HepG2 (cell line): ENCODE results near the gene BBOF1. TPM values are rescaled to one million over a fixed set of nuclear protein-coding genes. Genes with fewer than 3 reads are reported as not detected.
A peak's percentile ranks its signal among the peaks of the same experiment; 100 is the strongest.

Experiments used
- CERS6 ChIP-seq: sonication (generic); formaldehyde crosslinking; IDR thresholded peaks from 2 replicates; pipeline ENCODE4 v1.5.0; 2020; ENCODE audit warnings: missing genetic modification reagents
- CHD2 ChIP-seq: IDR thresholded peaks from 2 replicates; pipeline ENCODE4 v1.6.1; 2011; ENCODE audit warnings: low read depth, low read length, improper control_type of control experiment
- DDIT3 ChIP-seq: sonication (generic); formaldehyde crosslinking; IDR thresholded peaks from 2 replicates; pipeline ENCODE4 v1.4.0; 2020; ENCODE audit warnings: mild to moderate bottlenecking, missing genetic modification reagents
- GPN1 ChIP-seq: sonication (generic); formaldehyde crosslinking; IDR thresholded peaks from 2 replicates; pipeline ENCODE4 v1.5.1; 2020; ENCODE audit warnings: missing genetic modification reagents, borderline replicate concordance
- PLRG1 ChIP-seq: fragments of 450-650 bp; conservative IDR thresholded peaks from 2 replicates; pipeline ENCODE4 v1.6.1; 2016
- STAT6 ChIP-seq: sonication (generic); formaldehyde crosslinking; IDR thresholded peaks from 2 replicates; pipeline ENCODE4 v1.4.0; 2020; ENCODE audit warnings: missing genetic modification reagents, mild to moderate bottlenecking, borderline replicate concordance
- ZBTB1 ChIP-seq: sonication (generic); formaldehyde crosslinking; IDR thresholded peaks from 2 replicates; pipeline ENCODE4 v1.4.0; 2020; ENCODE audit warnings: missing genetic modification reagents, borderline replicate concordance
- ZKSCAN1 ChIP-seq: fragments of 150-350 bp; IDR thresholded peaks from 2 replicates; pipeline ENCODE4 v1.6.1; 2014; ENCODE audit warnings: low read length
- ZNF354B ChIP-seq: sonication (generic); formaldehyde crosslinking; IDR thresholded peaks from 2 replicates; pipeline ENCODE4 v1.8.0; 2022; ENCODE audit warnings: mild to moderate bottlenecking, missing genetic modification reagents
- ZNF564 ChIP-seq: sonication (generic); formaldehyde crosslinking; IDR thresholded peaks from 2 replicates; pipeline ENCODE4 v1.8.1; 2023; ENCODE audit warnings: mild to moderate bottlenecking, missing genetic modification reagents
- ZNF576 ChIP-seq: sonication (generic); formaldehyde crosslinking; IDR thresholded peaks from 2 replicates; pipeline ENCODE4 v1.4.0; 2020; ENCODE audit warnings: mild to moderate bottlenecking, missing genetic modification reagents
- ZNF746 ChIP-seq: sonication (generic); formaldehyde crosslinking; IDR thresholded peaks from 2 replicates; pipeline ENCODE4 v1.8.0; 2022; ENCODE audit warnings: mild to moderate bottlenecking, missing genetic modification reagents
- ZNF790 ChIP-seq: sonication (generic); formaldehyde crosslinking; IDR thresholded peaks from 2 replicates; pipeline ENCODE4 v1.8.0; 2022; ENCODE audit warnings: missing genetic modification reagents, mild to moderate bottlenecking, borderline replicate concordance
- polyA plus RNA-seq, 8 experiments: library from polyadenylated mRNA; depleted of rRNA in 3 of 8; stranded (reverse) in 7 of 8; unstranded in 1 of 8; fragments of >200 nt; fragmentation: Illumina TruSeq in 4 of 8; extraction: Trizol in 4 of 8; gene quantifications; 2 replicates each; pipeline versions ENCODE4 v1.2.1 to v1.2.3, GENCODE V29; 2011 to 2016; ENCODE audit warnings: low read depth in 4 of 8, missing spikeins in 1 of 8, mixed read lengths in 1 of 8; ENCODE audit not compliant: insufficient read depth in 1 of 8
- total RNA-seq, 5 experiments: library from RNA; depleted of rRNA; stranded (reverse); fragments of >200 nt; fragmentation: Illumina TruSeq; extraction: Trizol; gene quantifications; 2 replicates each; pipeline ENCODE4 v1.2.3, GENCODE V29; 2016; ENCODE audit warnings: low read depth in 1 of 5
- TF ChIP-seq, protein P1 (sequence below): IDR thresholded peaks from 2 replicates; pipeline ENCODE4 v1.6.1; 2016; ENCODE audit warnings: low read depth
- TF ChIP-seq, protein P2 (sequence below): sonication (generic); formaldehyde crosslinking; IDR thresholded peaks from 2 replicates; pipeline ENCODE4 v1.4.0; 2020; ENCODE audit warnings: missing genetic modification reagents
- TF ChIP-seq, protein P3 (sequence below): sonication (generic); formaldehyde crosslinking; IDR thresholded peaks from 2 replicates; pipeline ENCODE4 v1.4.0; 2020; ENCODE audit warnings: mild to moderate bottlenecking, missing genetic modification reagents

Gene BBOF1
- total and polyA plus RNA-seq, 2 of the 13 experiments (the other 11 are each of a cell fraction or from before 2014, with no cell fraction given) = 1.6 to 2.3 TPM

DNA sequence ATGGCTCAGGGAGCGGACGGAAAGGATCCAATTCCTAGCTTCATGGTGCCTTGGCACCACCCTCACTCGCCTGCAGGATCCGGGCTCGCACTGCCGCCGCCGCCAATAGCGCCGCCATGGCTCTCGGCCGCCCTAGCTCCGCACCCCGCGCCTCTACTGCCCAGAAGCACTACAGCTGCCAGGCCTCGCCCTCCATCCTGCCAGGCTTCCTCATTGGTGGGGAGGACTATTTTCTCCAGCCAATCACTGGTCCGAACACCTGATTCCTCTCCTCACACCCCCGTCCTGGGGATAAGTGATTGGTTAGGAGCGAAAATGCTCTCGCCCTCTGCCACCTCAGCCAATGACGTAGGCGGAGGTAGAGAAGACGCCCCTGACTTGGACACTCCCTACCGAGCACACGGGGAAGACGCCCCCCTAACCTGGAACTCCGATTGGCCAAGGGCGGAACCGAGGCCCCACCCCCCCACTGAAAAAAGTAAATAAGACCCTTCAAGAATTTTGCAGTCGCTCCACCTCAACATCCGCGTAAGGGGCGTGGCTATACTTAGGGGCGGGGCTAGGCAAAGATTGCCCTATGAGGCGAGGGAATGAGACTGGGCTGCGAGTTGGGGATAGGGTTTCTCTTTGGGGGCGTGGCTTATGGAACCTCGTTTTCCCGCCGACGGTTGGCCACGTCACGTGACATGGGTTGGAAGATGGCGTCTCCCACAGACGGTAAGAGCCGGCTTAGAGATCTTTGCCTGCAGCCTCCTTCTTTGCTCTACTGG is 65.3 kb downstream of the BBOF1 start, which contains the start of the genes ALDH6A1 and LIN52 (continued):
- peak; percentile 86; the same call in 1 of the 2 replicates for TF ChIP-seq STAT6
- TF ChIP-seq ZKSCAN1 = no peak
- no peak for TF ChIP-seq DDIT3 (CRISPR knock-in tag)
- no peak for TF ChIP-seq ZNF576 (CRISPR knock-in tag)
- TF ChIP-seq PLRG1 = no peak
- TF ChIP-seq ZNF790 = no peak
- no peak for TF ChIP-seq CHD2
- no peak for TF ChIP-seq ZNF354B (CRISPR knock-in tag)
- TF ChIP-seq, protein P1, sequence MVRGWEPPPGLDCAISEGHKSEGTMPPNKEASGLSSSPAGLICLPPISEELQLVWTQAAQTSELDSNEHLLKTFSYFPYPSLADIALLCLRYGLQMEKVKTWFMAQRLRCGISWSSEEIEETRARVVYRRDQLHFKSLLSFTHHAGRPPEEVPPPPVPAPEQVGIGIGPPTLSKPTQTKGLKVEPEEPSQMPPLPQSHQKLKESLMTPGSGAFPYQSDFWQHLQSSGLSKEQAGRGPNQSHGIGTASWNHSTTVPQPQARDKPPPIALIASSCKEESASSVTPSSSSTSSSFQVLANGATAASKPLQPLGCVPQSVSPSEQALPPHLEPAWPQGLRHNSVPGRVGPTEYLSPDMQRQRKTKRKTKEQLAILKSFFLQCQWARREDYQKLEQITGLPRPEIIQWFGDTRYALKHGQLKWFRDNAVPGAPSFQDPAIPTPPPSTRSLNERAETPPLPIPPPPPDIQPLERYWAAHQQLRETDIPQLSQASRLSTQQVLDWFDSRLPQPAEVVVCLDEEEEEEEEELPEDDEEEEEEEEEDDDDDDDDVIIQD = peak; percentile 79; the same call in 1 of the 2 replicates
- TF ChIP-seq ZNF564 (CRISPR knock-in tag) = no peak
- TF ChIP-seq, protein P2, sequence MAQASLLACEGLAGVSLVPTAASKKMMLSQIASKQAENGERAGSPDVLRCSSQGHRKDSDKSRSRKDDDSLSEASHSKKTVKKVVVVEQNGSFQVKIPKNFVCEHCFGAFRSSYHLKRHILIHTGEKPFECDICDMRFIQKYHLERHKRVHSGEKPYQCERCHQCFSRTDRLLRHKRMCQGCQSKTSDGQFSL (CRISPR knock-in tag) = no peak
- TF ChIP-seq ZNF746 (CRISPR knock-in tag) = no peak
- TF ChIP-seq ZBTB1 = no peak
- TF ChIP-seq, protein P3, sequence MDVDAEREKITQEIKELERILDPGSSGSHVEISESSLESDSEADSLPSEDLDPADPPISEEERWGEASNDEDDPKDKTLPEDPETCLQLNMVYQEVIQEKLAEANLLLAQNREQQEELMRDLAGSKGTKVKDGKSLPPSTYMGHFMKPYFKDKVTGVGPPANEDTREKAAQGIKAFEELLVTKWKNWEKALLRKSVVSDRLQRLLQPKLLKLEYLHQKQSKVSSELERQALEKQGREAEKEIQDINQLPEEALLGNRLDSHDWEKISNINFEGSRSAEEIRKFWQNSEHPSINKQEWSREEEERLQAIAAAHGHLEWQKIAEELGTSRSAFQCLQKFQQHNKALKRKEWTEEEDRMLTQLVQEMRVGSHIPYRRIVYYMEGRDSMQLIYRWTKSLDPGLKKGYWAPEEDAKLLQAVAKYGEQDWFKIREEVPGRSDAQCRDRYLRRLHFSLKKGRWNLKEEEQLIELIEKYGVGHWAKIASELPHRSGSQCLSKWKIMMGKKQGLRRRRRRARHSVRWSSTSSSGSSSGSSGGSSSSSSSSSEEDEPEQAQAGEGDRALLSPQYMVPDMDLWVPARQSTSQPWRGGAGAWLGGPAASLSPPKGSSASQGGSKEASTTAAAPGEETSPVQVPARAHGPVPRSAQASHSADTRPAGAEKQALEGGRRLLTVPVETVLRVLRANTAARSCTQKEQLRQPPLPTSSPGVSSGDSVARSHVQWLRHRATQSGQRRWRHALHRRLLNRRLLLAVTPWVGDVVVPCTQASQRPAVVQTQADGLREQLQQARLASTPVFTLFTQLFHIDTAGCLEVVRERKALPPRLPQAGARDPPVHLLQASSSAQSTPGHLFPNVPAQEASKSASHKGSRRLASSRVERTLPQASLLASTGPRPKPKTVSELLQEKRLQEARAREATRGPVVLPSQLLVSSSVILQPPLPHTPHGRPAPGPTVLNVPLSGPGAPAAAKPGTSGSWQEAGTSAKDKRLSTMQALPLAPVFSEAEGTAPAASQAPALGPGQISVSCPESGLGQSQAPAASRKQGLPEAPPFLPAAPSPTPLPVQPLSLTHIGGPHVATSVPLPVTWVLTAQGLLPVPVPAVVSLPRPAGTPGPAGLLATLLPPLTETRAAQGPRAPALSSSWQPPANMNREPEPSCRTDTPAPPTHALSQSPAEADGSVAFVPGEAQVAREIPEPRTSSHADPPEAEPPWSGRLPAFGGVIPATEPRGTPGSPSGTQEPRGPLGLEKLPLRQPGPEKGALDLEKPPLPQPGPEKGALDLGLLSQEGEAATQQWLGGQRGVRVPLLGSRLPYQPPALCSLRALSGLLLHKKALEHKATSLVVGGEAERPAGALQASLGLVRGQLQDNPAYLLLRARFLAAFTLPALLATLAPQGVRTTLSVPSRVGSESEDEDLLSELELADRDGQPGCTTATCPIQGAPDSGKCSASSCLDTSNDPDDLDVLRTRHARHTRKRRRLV (CRISPR knock-in tag) = no peak
- TF ChIP-seq CERS6 (CRISPR knock-in tag) = no peak
- TF ChIP-seq GPN1 (CRISPR knock-in tag) = no peak
